ENCODE data around the gene PHF23.

Gene PHF23

GRCh38 chr17:7215652-7216180 is 23.5 kb downstream of the PHF23 start:
- TF ChIP-seq TAF1 (IDR thresholded peaks at IDR 0.05; ENCODE audit: borderline replicate concordance, insufficient read depth, low read length) (peak; percentile 50; the same call in 1 of the 2 replicates), POLR2AphosphoS5 (IDR thresholded peaks at IDR 0.05; ENCODE audit: low read depth, low read length) (no peak; the same call in 1 of the 2 replicates), REST (IDR thresholded peaks at IDR 0.05; ENCODE audit: insufficient read depth in 1 of 2, low read depth in 2 of 2, low read length in 2 of 2) (no peak), FOXP2 (optimal IDR thresholded peaks at IDR 0.05; ENCODE audit: borderline replicate concordance, extremely low read depth, extremely low read length, insufficient read depth) (no peak)

GRCh38 chr17:7215136-7215638 is 24.1 kb downstream of the PHF23 start:
- TF ChIP-seq FOXP2 (optimal IDR thresholded peaks at IDR 0.05; ENCODE audit: borderline replicate concordance, extremely low read depth, extremely low read length, insufficient read depth), result no peak
- no peak for TF ChIP-seq REST (IDR thresholded peaks at IDR 0.05; ENCODE audit: insufficient read depth in 1 of 2, low read depth in 2 of 2, low read length in 2 of 2)

- peak; percentile 75; the same call in 1 of the 2 replicates for TF ChIP-seq SIN3A (IDR thresholded peaks at IDR 0.05; ENCODE audit: borderline replicate concordance, insufficient read depth, low read length)
- no peak for TF ChIP-seq FOXP2 (optimal IDR thresholded peaks at IDR 0.05; ENCODE audit: borderline replicate concordance, extremely low read depth, extremely low read length, insufficient read depth)
Observed at GRCh38 chr17:7214300-7215135, 24.7 kb downstream of the PHF23 start.

GRCh38 chr17:7213895-7214299 is 25.4 kb downstream of the PHF23 start:
- TF ChIP-seq POLR2AphosphoS5 (IDR thresholded peaks at IDR 0.05; ENCODE audit: low read depth, low read length) (no peak), SIN3A (IDR thresholded peaks at IDR 0.05; ENCODE audit: borderline replicate concordance, insufficient read depth, low read length) (0 out of 2 replicates have a peak, but pooled peaks have one; percentile 52)

- TF ChIP-seq FOXP2 (optimal IDR thresholded peaks at IDR 0.05; ENCODE audit: borderline replicate concordance, extremely low read depth, extremely low read length, insufficient read depth), result no peak
- TF ChIP-seq POLR2AphosphoS5 (IDR thresholded peaks at IDR 0.05; ENCODE audit: low read depth, low read length), result no peak
- TF ChIP-seq REST (IDR thresholded peaks at IDR 0.05; ENCODE audit: insufficient read depth in 1 of 2, low read depth in 2 of 2, low read length in 2 of 2), result no peak
- no peak for TF ChIP-seq TAF1 (IDR thresholded peaks at IDR 0.05; ENCODE audit: borderline replicate concordance, insufficient read depth, low read length)
- no peak for TF ChIP-seq SIN3A (IDR thresholded peaks at IDR 0.05; ENCODE audit: borderline replicate concordance, insufficient read depth, low read length)
Observed at GRCh38 chr17:7211491-7212273, 27.6 kb downstream of the PHF23 start.

Measured in PFSK-1 (cell line).